Endothelial cell of umbilical vein (primary cell): ENCODE data around the gene ADARB2. TPM values are rescaled to one million over a fixed set of nuclear protein-coding genes. Genes with fewer than 3 reads are reported as not detected.

Source experiments
- BruUV-seq: library from RNA; stranded (reverse); fragments of 400-500 nt; replicated peaks from 2 replicates; lab custom pipeline; 2021; lab: Mats Ljungman, UMichigan
- CTCF ChIA-PET: fragments of 300-600, 350-600 bp; sonication (Branson Sonifier 250); formaldehyde crosslinking; loops from one replicate; lab custom pipeline; 2021; ENCODE audit warnings: antibody characterized with exemption, inconsistent platforms; lab: Charles Lee
- POLR2A ChIA-PET: fragments of 300-600, 350-600 bp; sonication (Branson Sonifier 250); formaldehyde crosslinking; loops from one replicate; lab custom pipeline; 2021; ENCODE audit warnings: antibody characterized with exemption, inconsistent platforms; lab: Charles Lee
- DNase-seq: peaks from one replicate; pipeline ENCODE4 v3.0.0-alpha.2; 2011; ENCODE audit warnings: low read depth, low spot score
- FAIRE-seq: peaks from 2 replicates; lab custom pipeline; 2011; peaks lifted over from hg19 to GRCh38; lab: Jason Lieb, UNC
- H2AFZ ChIP-seq: 2 replicates; pipeline ENCODE4 v1.6.0; 2012; ENCODE audit warnings: low read depth, low read length, control low read depth, inconsistent platforms
- H3K27ac ChIP-seq: 2 replicates; pipeline ENCODE4 v1.5.1; 2011; ENCODE audit warnings: low read depth, mild to moderate bottlenecking, control low read depth, low read length, moderate library complexity; ENCODE audit not compliant: insufficient read depth
- H3K27me3 ChIP-seq, 2 experiments: 2 replicates each; pipeline versions ENCODE4 v1.6.0 to v1.6.1; 2011; ENCODE audit warnings: low read length in 2 of 2, mixed read lengths in 1 of 2; ENCODE audit not compliant: control insufficient read depth in 2 of 2, insufficient read depth in 2 of 2
- H3K36me3 ChIP-seq, 2 experiments: 2 replicates in 1 of 2; 3 replicates in 1 of 2; pipeline ENCODE4 v1.5.1; 2011; ENCODE audit warnings: low read length in 2 of 2, mild to moderate bottlenecking in 1 of 2, moderate library complexity in 1 of 2; ENCODE audit not compliant: control insufficient read depth in 2 of 2, insufficient read depth in 2 of 2; ENCODE audit errors: extremely low read depth in 1 of 2
- H3K4me1 ChIP-seq: 3 replicates; pipeline ENCODE4 v1.5.1; 2011; ENCODE audit warnings: mild to moderate bottlenecking, low read length; ENCODE audit not compliant: control insufficient read depth, insufficient read depth; ENCODE audit errors: extremely low read depth
- H3K4me2 ChIP-seq: 2 replicates; pipeline ENCODE4 v1.6.1; 2011; ENCODE audit warnings: low read length, control low read depth, mixed read lengths; ENCODE audit not compliant: insufficient read depth
- H3K4me3 ChIP-seq, 3 experiments: fragments of 200-600 bp in 1 of 3; sonication (generic), shearing (Covaris generic) in 1 of 3; replicated peaks in 1 of 3; 2 replicates each; pipeline ENCODE4 v1.5.1; 2011 to 2016; ENCODE audit warnings: control low read depth in 3 of 3, low read length in 3 of 3, mild to moderate bottlenecking in 2 of 3, inconsistent platforms in 1 of 3, low read depth in 1 of 3, moderate library complexity in 1 of 3; ENCODE audit not compliant: insufficient read depth in 1 of 3
- H3K79me2 ChIP-seq: 2 replicates; pipeline ENCODE4 v1.6.0; 2012; ENCODE audit warnings: low read length, inconsistent platforms; ENCODE audit not compliant: control insufficient read depth, insufficient read depth
- H3K9ac ChIP-seq: replicated peaks from 2 replicates; pipeline ENCODE3; 2011; ENCODE audit warnings: low read length, control low read depth; ENCODE audit not compliant: insufficient read depth; ENCODE audit errors: extremely low read depth
- H3K9me1 ChIP-seq: replicated peaks from 3 replicates; pipeline ENCODE4 v1.6.0; 2011; ENCODE audit warnings: mild to moderate bottlenecking, low read length; ENCODE audit not compliant: control insufficient read depth, insufficient read depth; ENCODE audit errors: extremely low read depth
- H3K9me3 ChIP-seq: replicated peaks from 2 replicates; pipeline ENCODE4 v1.5.1; 2012; ENCODE audit warnings: low read length, inconsistent platforms; ENCODE audit not compliant: control insufficient read depth, insufficient read depth
- H4K20me1 ChIP-seq: replicated peaks from 2 replicates; pipeline ENCODE3; 2011; ENCODE audit warnings: mild to moderate bottlenecking, low read length; ENCODE audit not compliant: control insufficient read depth, insufficient read depth; ENCODE audit errors: extremely low read depth
- EZH2 ChIP-seq: IDR thresholded peaks from 2 replicates; pipeline ENCODE4 v1.6.1; 2012; ENCODE audit warnings: borderline replicate concordance, low read depth, mild to moderate bottlenecking, moderate library complexity, low read length, inconsistent platforms; ENCODE audit not compliant: severe bottlenecking
- FOS ChIP-seq: IDR thresholded peaks from 2 replicates; pipeline ENCODE4 v1.6.1; 2011; ENCODE audit warnings: mild to moderate bottlenecking, low read length, moderate library complexity, borderline replicate concordance; ENCODE audit not compliant: insufficient read depth
- GATA2 ChIP-seq: IDR thresholded peaks from 2 replicates; pipeline ENCODE4 v1.7.0; 2011; ENCODE audit warnings: low read depth, mild to moderate bottlenecking, moderate library complexity, mixed read lengths, low read length; ENCODE audit not compliant: insufficient read length, insufficient read depth
- JUN ChIP-seq: IDR thresholded peaks from 2 replicates; pipeline ENCODE4 v1.6.1; 2011; ENCODE audit warnings: borderline replicate concordance, low read depth; ENCODE audit not compliant: insufficient read length, insufficient read depth
- MAX ChIP-seq: IDR thresholded peaks from 2 replicates; pipeline ENCODE4 v1.6.1; 2011; ENCODE audit not compliant: insufficient read depth, insufficient read length
- MYC ChIP-seq: IDR thresholded peaks from one replicate; pipeline ENCODE4 v1.6.1; 2011; ENCODE audit warnings: mild to moderate bottlenecking, low read depth, low read length
- POLR2A ChIP-seq: IDR thresholded peaks from 2 replicates; pipeline ENCODE4 v1.6.1; 2012; ENCODE audit warnings: low read depth, mild to moderate bottlenecking, control low read depth, low read length
- POLR2AphosphoS5 ChIP-seq: IDR thresholded peaks from 2 replicates; pipeline ENCODE4 v1.6.1; 2012; ENCODE audit warnings: low read depth, mild to moderate bottlenecking, control low read depth, low read length, moderate library complexity; ENCODE audit not compliant: insufficient read depth
- dilution Hi-C: fragments of 300-500 bp; cut with MboI; formaldehyde crosslinking; loops from one replicate; pipeline ENCODE4 v1.15.0; 2019; ENCODE audit warnings: low sequenced_read_pairs; ENCODE audit not compliant: extremely low pct_ligation_motif_present
- intact Hi-C: fragments of 100-400 bp; cut with micrococcal nuclease; formaldehyde crosslinking; loops from one replicate; pipeline ENCODE4 v1.10.0; 2022
- polyA plus RNA-seq, 4 experiments: library from polyadenylated mRNA; depleted of rRNA in 3 of 4; stranded (reverse) in 3 of 4; unstranded in 1 of 4; fragments of >200 nt; gene quantifications; 2 replicates each; pipeline versions ENCODE4 v1.2.1 to v1.2.3, GENCODE V29; 2011 to 2012; ENCODE audit warnings: missing spikeins in 1 of 4
- total RNA-seq: library from RNA; stranded (reverse); gene quantifications from 2 replicates; pipeline ENCODE4 v1.2.3, GENCODE V29; 2021
- TF ChIP-seq, protein P1 (sequence below), 2 donors: IDR thresholded peaks; 1 replicate in 1 of 2; 2 replicates in 1 of 2; pipeline ENCODE4 v1.5.1; 2011; ENCODE audit warnings: low read length in 2 of 2, mild to moderate bottlenecking in 2 of 2, moderate library complexity in 2 of 2, control low read depth in 1 of 2, inconsistent platforms in 1 of 2, low read depth in 1 of 2; ENCODE audit not compliant: insufficient read depth in 1 of 2; ENCODE audit errors: extremely low read depth in 1 of 2

ADARB2 gene
- total and polyA plus RNA-seq, 2 donors (not counting 3 experiments of a cell fraction or from before 2014, with no cell fraction given): not detected

DNA sequence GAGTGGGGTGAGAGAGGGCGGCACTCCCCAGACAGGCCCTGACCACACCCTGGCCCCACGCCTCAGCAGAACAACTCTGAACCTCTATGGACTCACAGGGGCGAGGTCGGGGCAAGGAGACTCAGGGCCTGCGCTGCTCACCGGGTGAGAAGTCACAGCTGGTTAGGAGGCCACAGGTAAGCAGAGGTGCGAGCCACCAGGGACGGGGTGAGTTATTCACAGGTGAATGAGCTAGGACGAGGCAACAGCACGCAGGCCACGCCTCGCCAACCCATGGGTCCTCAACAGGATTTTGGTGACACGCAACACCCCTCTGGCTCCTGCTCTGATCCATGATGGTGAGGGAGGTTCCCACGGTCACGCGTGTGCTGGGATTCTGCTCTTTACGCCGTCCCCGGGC lies 202.5 kb downstream of the ADARB2 start:
- Histone ChIP-seq H3K27me3 (no peaks in the 10 kb centered on the region), H3K79me2 (no peaks in the 10 kb centered on the region), H4K20me1 (no peaks in the 10 kb centered on the region), H3K4me1 (no peaks in the 10 kb centered on the region), H3K9me1 (no peaks in the 10 kb centered on the region), H3K4me2 (no peak overlapping the region), H3K36me3 (no peaks in the 10 kb centered on the region), H3K9ac (no peak overlapping the region), H3K4me3 (no peak overlapping the region), H2AFZ (no peak overlapping the region), H3K9me3 (peaks cover 6% of the 10 kb centered on the region), H3K27ac (no peak overlapping the region)
- no peak for DNase-seq
- POLR2A ChIA-PET: no interaction called here
- no peak for FAIRE-seq
- CTCF ChIA-PET: no interaction called here
- intact Hi-C loops (no loop called here), dilution Hi-C loops (no loop called here)
- BruUV-seq: no TSS peak
- TF ChIP-seq EZH2 (no peak), POLR2AphosphoS5 (no peak), GATA2 (no peak), FOS (no peak), POLR2A (no peak), MYC (no peak), JUN (no peak), MAX (no peak)
- TF ChIP-seq, protein P1, sequence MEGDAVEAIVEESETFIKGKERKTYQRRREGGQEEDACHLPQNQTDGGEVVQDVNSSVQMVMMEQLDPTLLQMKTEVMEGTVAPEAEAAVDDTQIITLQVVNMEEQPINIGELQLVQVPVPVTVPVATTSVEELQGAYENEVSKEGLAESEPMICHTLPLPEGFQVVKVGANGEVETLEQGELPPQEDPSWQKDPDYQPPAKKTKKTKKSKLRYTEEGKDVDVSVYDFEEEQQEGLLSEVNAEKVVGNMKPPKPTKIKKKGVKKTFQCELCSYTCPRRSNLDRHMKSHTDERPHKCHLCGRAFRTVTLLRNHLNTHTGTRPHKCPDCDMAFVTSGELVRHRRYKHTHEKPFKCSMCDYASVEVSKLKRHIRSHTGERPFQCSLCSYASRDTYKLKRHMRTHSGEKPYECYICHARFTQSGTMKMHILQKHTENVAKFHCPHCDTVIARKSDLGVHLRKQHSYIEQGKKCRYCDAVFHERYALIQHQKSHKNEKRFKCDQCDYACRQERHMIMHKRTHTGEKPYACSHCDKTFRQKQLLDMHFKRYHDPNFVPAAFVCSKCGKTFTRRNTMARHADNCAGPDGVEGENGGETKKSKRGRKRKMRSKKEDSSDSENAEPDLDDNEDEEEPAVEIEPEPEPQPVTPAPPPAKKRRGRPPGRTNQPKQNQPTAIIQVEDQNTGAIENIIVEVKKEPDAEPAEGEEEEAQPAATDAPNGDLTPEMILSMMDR (IDR thresholded peaks at IDR 0.05; ENCODE audit: extremely low read depth in 1 of 2, insufficient read depth in 1 of 2, low read depth in 1 of 2, low read length in 2 of 2): no peak
